ENCODE results near the gene CCDC117.
A peak's percentile ranks its signal among the peaks of the same experiment; 100 is the strongest.
"Not testable (repeated sequence)": the region's sequence is repeated elsewhere in the genome, so short reads cannot be mapped to it uniquely, and the experiment has no call there.

Gene CCDC117, protein sequence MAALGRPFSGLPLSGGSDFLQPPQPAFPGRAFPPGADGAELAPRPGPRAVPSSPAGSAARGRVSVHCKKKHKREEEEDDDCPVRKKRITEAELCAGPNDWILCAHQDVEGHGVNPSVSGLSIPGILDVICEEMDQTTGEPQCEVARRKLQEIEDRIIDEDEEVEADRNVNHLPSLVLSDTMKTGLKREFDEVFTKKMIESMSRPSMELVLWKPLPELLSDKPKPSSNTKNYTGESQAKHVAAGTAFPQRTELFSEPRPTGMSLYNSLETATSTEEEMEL

DNA sequence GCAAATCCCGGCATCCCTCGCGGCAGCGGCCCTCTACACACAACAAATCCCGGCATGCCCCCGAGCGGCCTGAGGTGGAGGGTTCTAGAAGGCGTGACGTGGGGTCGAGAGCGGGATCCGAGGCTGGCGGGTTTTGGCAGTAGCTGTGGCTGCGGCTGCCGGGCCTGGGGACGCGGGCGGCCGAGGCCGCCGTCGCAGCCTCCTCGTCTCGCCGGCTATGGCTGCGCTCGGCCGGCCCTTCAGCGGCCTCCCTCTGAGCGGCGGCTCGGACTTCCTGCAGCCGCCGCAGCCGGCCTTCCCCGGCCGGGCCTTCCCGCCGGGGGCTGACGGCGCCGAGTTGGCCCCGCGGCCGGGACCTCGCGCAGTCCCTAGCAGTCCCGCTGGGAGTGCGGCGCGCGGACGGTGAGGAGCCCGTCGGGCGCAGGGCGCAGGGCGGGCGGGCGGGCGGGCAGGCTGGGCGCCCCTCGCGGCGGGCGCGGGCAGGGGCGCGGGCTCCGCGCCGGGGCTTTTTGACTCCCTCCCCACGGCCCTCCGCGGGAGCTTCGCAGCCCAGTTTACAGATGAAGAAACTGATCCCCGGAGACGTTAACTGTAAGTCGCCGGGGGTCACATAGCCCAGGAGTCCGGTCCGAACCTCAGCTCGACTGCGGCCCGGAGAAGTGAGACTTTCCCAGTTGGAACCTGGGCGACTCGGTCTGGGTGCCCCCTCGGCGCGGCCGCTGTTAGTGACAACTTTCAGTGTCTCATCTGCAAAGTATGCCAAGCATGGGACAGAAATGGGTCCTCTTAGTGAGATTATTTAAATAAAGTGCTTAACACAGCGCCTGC is at the start of gene CCDC117:
TSS of gene CCDC117 (plus strand) at position 63 of the 828 bp plus-strand sequence. CDS start at position 218, 155 bp downstream.
- peak; percentile 61 for DNase-seq

DNA sequence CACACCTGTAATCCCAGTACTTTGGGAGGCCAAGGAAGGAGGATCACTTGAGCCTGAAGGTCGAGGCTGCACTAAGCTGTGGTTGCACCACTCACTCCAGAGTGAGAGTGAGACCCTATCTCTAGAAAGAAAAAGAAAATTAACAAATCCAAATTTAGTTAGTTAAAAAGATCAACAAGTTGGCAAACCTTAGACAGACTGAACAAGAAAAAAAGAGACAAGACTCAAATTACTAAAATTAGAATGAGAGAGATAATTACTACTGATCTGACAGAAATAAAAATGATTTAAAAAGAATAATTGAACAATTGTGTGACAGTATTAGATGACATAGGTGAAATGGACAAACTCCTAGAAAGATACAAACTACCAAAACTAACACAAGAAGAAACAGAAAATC is 44.5 kb upstream of the CCDC117 start:
- no peak for DNase-seq

DNA sequence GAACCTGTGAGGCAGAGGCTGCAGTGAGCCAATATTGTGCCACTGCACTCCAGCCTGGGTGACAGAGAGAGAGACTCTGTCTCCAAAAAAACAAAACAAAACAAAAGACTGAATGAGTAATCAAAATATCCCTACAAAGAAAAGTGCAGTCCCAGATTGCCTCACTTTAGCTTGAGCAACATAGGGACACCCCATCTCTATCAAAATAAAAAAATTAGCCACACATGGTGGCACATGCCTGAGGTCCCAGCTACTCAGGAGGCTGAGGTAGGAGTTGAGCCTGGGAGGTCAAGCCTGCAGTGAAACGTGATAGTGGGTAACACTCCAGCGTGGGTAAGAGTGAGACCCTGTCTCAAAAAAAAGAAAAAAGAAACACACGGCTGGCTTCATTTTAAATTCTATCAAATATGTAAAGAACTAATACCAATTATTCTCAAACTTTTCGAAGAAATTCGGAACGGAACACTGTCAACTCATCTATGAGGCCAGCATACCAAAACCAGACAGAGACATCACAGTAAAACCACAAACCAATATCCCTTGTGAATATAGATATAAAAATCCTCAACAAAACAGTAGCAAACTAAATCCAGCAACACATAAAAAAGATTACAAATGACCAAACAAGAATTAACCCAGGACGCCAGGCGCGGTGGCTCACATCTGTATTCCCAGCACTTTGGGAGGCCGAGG is 43.7 kb upstream of the CCDC117 start:
- no peak for DNase-seq

DNA sequence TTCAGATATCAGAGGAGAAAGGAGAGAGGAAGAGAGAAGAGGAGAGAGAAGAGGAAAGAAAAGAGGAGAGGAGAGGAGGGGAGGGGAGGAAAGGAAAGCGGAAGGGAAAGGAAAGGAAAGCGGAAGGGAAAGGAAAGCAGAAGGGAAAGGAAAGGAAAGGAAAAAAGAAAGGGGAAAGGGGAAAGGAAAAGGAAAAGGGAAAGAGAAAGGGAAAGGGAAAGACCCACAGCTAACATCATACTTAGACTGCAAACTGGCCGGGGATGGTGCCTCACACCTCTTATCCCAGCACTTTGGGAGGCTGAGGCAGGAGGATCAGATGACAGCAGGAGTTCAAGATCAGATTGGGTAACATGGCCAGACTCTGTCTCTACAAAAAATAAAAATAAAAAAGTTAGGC is 42.3 kb upstream of the CCDC117 start:
- no peak for DNase-seq

DNA sequence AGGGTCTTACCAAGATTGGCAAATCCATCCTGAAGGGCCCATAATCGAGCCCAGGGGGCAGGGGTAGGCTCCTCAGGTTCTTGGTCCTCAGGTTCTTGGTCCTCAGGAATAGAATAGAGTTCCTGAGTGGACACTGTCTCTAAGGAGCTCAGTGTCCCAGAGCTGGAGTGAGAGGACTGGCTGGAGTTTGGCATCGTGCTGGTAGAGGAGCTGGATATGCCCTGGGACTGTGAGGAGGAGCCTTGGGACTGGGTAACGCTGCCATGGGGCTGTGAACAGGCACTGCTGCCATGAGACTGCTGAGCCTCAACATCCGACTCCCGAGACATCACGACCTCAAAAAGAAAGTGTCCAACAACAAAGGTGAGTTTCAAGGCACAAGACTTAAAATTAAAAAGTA is 38.1 kb upstream of the CCDC117 start:
- DNase-seq, result no peak

DNA sequence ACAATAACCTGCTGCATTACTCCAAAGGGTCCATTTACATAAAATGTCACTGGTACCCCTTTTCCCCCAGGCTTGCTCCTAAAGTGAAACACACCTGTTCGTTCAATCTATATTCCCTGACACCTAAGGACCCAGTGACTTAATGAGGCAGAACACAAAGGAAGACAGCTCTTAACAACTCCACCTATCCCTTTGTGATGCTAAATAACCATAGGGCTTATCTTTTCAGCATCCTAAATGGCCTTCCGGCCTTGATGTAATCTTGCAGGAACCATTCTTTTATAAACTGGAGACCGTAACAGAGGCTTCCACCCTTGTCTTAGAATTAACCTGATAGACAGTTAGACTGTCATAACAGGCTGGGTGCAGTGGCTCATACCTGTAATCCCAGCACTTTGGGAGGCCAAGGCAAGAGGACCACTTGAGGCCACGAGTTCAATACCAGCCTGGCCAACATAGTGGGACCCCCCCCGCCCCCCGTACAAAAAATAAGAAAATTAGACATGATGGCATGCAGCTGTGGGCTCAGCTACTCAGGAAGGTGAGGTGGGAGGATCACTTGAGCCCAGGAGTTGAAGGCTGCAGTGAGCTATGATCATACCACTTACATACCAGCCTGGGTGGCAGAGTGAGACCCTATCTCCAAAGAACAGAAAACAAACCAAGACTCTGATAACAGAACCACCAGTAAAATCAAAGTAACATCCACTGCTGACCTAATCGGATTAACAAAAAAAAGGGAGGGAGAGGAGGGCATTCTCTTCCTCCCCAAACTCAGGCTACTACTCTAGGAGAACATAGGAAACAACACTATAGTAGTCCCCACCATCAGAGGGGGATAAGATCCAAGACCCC is 36.0 kb upstream of the CCDC117 start:
- DNase-seq, result peak; percentile 17

DNA sequence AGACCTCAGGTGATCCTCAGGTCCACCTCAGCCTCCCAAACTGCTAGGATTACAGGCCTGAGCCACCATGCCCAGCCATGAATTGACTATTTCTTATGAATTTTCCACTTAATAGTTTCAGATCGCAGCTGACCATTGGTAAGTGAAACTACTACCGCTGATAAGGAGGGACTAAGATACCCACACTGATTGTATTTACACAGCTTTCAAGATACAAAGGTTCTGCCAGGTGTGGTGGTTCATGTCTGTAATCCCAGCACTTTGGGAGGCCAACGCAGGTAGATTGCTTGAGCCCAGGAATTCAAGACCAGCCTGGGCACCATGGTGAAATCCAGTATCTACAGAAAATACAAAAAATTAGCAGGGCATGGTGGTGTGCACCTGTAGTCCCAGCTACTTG is 34.8 kb upstream of the CCDC117 start:
- no peak for DNase-seq

DNA sequence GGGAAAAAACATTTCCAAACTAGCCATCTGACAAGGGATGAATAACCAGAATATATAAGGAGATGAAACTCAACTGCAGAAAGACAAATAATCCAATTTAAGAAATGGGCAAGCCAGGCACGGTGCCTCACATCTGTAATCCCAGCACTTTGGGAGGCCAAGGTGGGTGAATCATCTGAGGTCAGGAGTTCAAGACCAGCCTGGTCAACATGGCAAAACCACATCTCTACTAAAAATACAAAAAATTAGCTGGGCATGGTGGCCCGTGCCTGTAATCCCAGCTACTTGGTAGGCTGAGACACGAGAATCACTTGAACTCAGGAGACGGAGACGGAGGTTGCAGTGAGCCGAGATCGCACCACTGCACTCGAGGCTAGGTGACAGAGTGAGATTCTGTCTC is 33.6 kb upstream of the CCDC117 start:
- not testable (repeated sequence) for DNase-seq

DNA sequence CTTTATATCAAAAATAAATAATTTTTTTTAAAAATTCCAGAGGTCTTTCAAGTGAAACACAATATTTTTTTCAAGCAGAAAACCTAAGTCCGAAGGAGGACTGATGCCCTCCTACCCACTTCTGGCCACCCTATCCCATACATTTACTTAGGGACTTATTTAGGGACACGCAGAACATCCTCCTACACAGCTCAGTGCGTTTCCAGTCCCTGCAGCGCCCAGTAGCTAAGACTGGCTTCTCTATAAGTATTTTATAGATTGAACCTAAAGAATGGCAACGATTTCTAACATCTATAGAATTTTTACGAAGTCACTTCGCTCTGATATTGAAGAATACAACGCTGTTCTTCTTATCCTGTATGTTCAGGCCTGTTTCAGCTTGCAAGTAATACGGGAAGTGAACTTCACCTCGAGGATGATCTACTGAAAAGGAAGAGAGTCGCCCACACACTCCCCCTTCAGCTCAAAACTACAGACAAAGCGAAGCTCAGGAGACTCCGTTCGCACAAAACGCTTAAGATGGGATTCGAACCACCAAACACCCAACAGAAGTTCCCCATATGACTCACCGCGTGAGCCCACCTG is 31.2 kb upstream of the CCDC117 start:
- no peak for DNase-seq

DNA sequence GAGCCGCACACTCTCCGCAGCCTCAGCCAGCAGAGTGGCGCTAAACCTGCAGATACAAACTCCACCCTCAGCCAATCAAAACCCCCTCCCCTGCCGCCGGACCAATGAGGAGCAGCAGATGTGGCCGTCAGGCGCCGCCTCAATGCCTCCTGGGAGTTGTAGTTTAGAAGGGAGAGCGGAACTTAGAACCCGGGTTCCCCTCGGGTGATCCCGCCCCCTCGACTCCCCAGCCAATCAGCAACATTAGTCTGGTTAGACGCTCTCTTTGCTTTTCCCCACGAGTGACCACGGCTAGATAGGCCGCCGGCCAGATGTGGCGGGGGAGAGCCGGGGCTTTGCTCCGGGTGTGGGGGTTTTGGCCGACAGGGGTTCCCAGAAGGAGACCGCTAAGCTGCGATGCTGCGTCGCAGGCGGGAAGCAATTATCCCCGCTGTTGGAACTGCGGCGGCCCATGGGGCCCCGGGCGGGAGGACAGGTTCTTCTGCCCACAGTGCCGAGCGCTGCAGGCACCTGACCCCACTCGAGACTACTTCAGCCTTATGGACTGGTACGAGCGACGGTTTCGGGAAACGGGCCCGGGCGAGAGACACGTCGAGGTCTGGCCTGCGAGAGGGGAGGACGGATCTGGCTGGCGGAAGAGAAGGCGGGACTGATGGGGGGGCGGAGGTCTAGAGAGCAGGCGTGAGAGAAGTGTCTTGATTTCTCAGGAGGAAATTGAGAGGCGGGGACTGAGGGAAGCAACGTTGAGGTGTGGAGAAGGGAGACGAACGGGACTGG is 30.5 kb upstream of the CCDC117 start, which contains the start of the genes CHEK2 and HSCB:
TSS of gene CHEK2 (minus strand) at position 36 of the 777 bp plus-strand sequence. CDS start 7,099 bp downstream, outside the sequence.
TSS of gene HSCB (plus strand) at position 255 of the 777 bp plus-strand sequence. CDS start at position 312, 57 bp downstream.
- peak; percentile 94 for DNase-seq

DNA sequence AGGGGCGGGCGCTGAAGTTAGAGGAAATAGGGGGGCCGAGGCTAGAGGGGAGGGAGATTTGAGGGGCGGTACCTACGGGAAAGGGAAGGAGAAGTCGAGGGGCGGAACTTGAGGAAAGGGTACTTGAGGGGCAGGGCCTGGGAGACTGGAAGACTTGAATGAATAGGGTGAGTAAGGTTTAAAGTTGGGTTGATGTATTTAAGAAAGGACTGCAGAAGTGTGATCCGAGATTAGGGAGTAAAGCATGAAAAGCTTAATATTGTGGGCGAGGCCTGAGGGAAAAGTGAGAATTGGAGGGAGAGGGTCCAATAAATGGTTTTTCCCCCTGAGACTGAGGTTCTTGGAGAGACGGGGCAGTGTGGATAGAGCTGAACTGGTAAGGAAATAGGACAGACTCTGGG is 29.9 kb upstream of the CCDC117 start:
- DNase-seq, result no peak

DNA sequence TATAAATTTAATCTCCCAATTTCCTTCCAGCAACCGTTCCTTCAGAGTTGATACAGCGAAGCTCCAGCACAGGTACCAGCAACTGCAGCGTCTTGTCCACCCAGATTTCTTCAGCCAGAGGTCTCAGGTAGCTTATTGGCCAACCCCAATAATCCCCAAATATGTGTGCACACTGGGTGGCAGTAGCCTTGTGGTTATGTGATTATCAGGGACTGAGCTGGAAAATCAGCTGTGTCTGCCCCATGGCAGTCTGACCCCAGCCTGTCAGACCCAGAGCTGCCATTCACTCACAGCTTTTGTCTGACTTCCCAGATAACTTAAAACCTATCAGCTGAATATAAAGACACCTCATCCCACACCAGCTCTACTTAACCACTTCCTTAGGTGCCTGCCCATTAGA is 28.6 kb upstream of the CCDC117 start:
- DNase-seq, result no peak

DNA sequence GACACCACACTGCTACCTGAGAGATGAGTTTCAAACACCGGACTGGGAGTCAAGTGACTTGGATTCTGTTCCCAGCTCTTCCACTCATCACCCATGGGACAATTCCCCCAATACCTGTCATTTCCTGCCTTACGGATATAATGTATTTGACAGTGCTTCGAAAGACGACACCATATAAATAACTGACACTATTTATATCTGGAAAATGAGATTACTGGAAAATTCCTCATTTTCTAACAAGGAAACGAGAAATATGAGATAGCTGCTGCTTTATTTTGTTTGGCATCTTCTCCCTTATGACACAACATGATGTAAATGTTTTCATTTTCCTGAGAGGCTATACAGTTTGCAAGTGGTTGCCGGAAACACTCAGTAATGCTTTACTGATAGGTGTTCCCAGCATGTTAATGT is 22.0 kb upstream of the CCDC117 start:
- DNase-seq, result no peak

DNA sequence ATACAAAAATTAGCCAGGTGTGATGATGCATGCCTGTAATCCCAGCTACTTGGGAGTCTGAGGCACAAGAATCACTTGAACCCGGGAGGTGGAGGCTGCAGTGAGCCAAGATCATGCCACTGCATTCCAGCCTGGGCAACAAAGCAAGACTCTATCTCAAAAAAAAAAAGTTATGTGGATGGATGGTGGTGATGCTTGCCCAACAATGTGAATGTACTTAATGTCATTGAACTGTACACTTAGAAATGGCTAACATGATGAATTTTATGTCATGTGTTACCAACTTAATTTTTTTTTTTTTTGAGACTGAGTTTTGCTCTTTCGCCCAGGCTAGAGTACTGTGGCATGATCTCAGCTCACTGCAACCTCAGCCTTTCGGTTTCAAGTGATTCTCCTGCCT is 18.0 kb upstream of the CCDC117 start:
- not testable (repeated sequence) for DNase-seq

DNA sequence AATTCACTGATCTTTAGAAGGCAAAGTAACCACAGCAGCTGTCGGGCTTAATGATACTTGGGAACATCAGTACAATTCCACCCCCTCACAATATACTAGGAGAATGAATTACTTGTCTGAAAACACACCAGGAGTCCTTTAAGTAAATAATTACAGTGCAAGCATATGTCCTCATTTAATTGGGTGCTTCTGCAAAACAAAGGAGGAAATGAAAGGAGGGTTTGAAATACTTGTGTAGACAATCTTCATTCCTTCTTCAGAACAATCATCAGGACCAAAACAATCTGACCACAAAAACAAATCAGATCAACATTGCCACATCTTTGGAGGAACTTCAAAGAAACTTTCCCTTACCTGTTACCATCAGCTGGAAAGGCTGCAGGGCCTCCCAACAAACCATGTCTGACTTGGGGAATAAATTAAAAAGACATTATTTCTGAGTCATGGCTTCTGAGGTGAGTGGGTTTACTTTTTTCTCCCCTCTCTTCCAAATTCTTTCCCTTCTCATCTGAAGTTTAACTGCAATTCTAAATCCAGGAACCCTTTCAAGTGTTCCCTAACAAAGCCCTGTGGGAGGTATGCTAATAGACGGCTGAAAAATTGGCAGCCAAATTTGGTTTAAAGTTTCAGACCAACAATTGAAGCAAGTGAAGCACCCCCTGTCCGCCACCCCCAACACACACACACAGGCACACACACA is 12.5 kb upstream of the CCDC117 start:
- DNase-seq, result peak; percentile 44

DNA sequence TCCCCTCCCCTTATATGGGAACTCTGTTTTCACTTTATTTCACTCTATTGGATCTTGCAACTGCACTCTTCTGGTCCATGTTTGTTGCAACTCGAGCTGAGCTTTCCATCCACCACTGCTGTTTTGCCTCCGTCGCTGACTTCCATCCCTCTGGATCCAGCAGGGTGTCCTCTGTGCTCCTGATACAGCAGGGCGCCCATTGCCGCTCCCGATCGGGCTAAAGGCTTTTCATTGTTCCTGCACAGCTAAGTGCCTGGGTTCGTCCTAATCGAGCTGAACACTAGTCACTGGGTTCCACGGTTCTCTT is 11.1 kb upstream of the CCDC117 start:
- DNase-seq, result no peak

DNA sequence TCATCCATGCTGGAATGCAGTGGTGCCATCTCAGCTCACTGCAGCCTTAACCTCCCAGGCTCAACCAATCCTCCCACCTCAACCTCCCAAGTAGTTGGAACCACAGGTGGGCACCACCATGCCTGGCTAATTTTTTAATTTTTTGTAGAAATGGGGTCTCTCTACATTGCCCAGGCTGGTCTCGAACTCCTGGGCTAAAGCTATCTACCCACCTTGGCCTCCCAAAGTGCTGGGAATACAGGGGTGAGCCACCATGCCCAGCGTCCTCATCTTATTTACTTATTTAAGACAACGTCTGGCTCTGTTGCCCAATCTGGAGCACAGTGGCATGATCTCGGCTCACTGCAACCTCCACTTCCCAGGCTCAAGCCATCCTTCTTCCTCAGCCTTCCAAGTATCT is 10.5 kb upstream of the CCDC117 start:
- DNase-seq, result not testable (repeated sequence)

DNA sequence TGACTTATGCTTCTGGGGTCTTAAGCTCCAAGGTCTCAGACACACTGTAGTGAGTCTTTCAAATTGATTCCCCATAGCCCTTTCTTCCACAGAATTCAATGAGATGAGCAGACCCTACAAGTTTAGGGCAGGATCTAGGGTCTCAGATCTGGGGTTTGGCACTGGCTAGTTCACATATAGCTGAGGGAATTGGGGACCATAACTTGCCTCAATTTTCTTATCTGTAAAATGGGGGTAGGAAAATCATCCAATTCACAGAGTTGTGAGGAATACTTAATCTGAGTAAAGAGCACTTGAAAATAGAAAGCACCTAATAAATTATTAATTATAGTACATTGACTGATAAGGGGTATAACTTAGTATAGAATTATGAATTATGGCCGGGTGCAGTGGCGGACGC is 5.9 kb upstream of the CCDC117 start:
- no peak for DNase-seq

DNA sequence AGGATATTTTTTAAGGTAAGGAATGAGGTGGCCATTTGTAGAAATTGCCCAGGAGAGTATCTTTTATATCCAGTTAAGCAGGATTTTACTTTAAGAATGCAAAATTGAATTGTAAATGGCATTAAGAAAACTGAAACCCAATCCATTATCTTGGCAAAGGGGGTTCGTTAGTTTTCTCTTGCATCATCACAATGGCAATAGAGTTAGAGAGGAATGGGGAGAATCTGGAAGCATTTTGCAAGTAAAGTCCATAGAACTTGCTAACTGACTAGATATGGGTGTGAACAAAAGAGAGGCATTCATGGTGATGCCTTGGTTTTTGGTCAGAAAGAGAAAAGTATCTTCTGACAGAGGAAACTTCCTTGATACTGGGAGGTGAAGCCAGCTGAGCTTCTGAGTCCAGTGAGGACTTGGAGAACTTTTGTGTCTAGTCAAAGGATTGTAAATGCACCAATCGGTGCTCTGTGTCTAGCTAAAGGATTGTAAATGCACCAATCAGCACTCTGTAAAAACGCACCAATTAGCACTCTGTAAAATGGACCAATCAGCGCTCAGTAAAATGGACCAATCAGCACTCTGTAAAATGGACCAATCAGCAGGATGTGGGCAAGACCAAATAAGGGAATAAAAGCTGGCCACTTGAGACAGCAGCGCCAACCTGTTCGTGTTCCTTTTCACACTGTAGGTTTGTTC is 3.6 kb upstream of the CCDC117 start:
- DNase-seq, result no peak

Measured in NCI-H510A treated with DMSO at 0.1 percent for 48 hours (cell line).